GM23248 (cell line): ENCODE data around the gene CBR3.

ENCODE experiments used
- EZH2 ChIP-seq: fragments of 200-600 bp; sonication (generic); IDR thresholded peaks from 2 replicates; pipeline ENCODE4 v1.6.1; 2018; ENCODE audit warnings: antibody characterized with exemption, mild to moderate bottlenecking; ENCODE audit not compliant: insufficient read depth, poor library complexity, severe bottlenecking
- EZH2phosphoT487 ChIP-seq: fragments of 200-600 bp; sonication (generic); IDR thresholded peaks from 2 replicates; pipeline ENCODE4 v1.6.1; 2018; ENCODE audit warnings: antibody characterized with exemption, moderate library complexity, mild to moderate bottlenecking, low read depth; ENCODE audit not compliant: insufficient read depth

- TF ChIP-seq EZH2 (no peak), EZH2phosphoT487 (no peak)
Observed at GRCh38 chr21:36109868-36110267, 25.0 kb upstream of the CBR3 start.
